GM21423 (cell line): ENCODE data around the gene PIP5K1B.
"Not testable (repeated sequence)": the region's sequence is repeated elsewhere in the genome, so short reads cannot be mapped to it uniquely, and the experiment has no call there.

Source experiments
- ATAC-seq: cut with Tn5 transposase; IDR thresholded peaks from one replicate; pipeline ENCODE4 v1.9.1; 2021; ENCODE audit warnings: mild to moderate bottlenecking, moderate library complexity; ENCODE audit not compliant: unreplicated experiment

Gene PIP5K1B

DNA sequence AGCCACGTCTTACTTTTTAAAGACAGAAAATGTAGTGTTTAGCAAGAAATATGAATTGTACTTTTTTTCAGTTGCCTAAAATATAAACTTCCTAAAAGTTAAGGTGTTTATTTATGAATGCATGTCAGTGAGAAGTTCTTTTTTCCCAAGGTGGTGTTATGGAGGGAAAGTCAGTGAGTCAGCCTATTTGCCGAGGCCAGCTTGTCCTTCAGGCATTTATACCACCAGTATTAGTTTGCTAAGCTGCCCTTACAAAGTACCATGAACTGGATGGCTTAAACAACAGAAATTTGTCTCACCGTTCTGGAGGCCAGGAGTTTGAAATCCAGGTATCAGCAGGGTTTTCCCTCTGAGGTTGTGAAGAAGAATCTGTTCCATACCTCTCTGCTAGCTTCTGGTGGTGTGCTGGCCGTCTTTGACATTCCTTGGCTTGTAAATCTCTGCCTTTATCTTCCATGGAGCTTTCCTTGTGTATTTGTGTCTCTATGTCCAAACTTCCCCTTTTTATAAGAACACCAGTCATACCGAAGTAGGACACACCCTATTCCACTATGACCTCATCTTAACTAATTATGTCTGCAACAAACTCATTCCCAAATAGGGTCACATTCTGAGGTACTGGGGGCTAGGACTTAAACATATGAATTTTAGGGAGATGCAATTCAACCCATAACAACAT is 270.5 kb downstream of the PIP5K1B start:
- ATAC-seq, result no peak

DNA sequence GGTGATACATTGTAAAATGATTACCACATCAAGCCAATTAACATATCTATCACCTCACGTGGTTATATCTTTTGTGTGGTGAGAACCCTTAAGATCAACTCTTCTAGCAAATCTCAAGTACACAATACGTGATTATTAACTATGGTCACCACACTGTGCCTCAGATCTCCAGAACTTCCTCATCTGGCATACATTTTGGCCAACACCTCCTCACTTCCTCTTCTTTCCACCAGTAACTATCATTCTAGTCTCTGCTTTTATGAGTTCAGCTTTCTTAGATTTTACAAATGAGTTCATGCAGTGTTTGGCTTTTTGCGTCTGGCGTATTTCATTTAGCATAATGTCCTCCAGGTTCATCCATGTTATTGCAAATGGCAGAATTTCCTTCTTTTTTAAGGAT is 273.0 kb downstream of the PIP5K1B start:
- ATAC-seq, result no peak

DNA sequence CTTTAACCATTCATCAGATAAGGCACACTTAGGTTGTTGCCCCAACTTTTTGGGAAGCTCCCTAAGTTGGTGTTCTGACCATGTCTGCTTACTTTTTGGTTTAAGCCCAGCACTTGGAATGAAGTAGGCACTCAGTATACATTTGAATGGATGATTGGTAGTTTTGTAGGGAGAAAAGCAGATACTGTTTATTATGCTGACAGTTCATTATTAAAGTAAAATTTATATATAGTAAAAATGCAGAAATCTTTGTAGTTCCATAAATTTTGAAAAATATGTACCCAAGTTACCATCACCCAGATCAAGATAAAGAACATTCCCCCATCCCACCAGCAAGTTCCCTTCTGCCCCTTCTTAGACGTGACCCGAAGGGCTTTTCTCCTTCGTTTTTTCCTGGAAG is 273.5 kb downstream of the PIP5K1B start:
- no peak for ATAC-seq

DNA sequence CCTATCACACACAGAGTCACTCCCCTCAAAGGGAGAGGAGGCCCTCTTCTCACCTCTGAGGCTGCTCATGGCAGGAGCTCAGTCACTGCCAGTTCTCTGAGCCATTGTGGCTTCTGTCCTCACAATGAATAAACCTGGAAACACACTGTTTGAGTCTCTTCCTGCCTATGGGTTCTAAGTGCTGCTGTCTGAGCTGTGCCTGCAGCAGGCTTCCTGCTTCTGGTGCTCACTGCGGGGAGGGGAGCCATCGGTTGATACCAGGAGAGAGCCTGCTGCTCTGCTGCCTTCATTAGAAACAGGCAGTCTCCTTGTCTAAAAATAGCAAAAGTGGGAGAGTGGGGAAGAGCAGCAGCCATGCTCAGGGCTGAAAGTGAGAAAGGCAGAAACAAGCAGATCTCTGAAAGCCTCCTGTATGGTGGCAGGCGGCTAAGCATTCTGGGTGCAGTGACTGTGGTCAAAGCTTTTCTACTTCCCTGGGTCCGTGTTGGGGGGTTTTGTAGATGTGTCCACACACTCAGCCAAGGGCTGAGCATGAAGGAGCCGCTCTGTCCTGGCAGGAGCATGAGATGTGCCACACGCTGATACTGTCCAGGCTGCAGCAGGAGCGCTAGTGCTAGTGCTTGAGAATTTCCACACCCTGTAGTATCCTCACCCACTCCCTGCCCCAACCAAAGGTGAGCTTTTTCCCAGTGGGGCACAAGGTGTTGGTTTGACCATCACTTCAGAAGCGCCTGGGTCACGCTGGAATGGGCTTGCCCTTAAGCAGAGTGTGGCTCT is 274.7 kb downstream of the PIP5K1B start:
- peak; percentile 20 for ATAC-seq

DNA sequence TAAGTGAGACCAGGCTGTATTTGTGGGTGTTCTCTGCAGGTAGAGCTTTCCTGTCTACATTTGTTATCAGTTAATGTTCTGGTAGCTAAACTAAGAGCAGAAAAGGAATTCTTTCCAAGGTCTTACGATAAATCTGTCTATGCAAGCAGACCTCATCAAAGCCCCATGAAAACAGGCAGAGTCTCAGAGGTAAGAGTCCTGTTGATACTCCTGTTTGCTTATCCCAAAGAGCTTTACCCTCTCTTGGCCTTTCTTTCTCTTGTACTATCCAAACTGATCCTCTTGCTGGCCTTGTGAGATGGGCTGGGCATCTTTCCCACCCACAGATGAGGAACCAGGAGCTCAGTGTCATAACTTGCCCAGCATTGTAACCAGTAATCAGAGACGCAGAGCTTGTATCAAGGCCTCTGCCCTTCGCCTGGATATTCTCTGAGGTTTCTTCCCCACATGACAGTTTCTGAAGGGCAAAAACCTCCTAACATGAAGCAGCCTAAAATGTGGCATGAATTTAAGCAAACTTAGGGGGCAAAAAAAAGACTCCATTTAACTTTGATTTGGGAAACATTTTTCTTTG is 275.4 kb downstream of the PIP5K1B start:
- ATAC-seq, result no peak

DNA sequence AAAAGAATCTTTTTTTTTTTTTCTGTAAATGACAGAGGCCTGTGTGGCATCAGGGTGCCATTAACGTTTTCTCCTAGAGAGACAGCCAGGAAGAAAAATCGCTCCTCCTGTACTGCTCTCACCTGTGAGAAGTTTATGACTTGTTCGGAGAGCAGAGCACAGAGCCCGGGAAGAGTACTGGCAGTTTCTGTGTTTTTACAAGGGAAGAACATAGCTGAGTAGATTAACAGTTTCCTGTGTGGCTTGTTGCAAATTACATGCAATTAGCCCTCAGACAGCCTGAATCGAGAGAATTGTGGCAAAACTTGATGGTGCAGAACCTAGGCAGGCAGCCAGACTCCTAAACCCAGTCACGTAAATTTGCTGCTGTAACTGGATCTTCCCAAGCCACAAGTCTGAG is 276.7 kb downstream of the PIP5K1B start:
- ATAC-seq, result peak; percentile 59

DNA sequence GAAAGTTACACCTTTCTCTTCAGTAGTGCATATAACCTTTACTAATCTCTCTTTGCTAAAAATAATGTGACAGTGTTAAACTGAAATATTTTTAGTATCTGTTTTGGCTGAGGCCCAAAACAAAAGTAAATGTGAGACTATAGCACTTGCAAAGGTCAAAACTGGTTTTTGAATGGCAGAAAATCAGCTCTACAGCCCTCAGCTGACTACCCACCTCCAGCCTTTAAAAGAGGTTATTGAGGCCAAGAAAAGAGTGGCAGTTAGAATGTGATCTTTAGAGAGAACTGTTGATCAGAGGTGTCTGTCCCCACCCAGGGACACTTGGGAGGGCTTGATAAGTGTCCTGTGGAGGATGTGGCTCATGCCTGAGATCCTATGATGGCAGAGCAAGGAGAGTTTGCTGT is 278.0 kb downstream of the PIP5K1B start:
- no peak for ATAC-seq

DNA sequence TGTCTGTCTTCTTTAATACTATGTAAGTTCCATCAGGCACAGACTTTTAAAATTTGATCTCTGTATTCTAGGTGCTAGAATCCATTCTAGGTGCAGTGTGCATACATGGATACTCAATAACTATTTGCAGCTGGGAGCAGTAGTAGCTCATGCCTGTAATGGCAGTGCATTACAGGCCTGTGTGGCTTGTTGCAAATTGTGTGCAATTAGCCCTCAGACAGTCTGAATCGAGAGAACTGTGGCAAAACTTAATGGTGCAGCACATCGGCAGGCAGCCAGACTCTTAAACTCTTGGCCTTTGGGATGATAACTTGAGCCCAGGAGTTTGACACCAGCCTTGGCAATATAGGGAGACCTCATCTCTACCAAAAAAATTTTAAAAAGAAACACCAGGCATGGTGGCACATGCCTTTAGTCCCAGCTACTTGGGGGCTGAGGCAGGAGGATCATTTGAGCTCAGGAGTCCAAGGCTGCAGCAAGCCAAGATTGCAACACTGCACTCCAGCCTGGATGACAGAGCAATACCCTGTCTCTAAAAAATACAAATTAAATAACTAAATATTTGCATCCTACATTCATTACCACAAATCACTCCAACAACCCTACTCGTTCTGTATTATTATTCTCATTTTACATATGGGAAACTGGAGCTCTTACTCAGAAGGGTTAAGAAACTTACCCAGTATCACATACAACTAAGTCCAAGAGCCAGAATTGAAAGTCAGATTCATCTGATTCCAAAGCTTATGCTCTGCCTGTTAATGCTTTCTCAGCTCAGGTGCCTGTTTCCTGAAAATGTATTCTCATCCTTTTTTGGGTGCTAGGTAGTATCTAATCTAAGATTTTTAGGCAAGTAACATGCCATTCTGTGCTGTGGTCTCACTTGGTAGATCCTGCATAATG is 278.7 kb downstream of the PIP5K1B start:
- ATAC-seq, result no peak

DNA sequence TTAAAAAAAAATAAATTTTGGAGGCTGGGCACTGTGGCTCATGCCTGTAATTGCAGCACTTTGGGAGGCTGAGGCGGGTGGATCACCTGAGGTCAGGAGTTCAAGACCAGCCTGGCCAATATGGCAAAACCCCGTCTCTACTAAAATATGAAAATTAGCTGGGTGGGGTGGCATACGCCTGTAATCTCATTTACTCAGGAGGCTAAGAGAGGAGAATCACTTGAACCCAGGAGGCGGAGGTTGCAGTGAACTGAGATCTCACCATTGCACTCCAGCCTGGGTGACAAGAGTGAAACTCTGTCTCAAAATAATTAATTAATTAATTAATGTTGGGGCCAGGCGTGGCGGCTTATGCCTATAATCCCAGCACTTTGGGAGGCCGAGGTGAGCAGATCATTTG is 281.9 kb downstream of the PIP5K1B start:
- ATAC-seq, result not testable (repeated sequence)

DNA sequence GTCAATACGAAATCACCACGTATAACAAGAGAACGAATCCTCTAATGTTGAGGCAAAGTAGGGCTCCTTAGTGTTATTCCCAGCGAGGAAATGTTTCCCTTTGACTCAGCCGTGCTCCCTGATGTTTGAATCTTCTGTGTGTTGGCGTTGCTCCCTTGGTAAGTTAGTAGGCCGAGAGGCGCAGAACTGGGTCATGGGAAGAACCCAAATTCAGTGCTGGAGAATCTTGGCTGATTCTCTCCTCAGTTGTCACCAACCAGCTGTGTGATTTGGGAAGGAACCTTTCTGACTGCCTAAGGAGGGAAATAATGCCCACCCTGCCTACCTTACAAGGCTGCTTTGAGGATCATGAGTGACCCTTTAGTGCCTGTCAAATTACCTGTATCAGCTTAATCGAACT is 286.4 kb downstream of the PIP5K1B start:
- no peak for ATAC-seq

DNA sequence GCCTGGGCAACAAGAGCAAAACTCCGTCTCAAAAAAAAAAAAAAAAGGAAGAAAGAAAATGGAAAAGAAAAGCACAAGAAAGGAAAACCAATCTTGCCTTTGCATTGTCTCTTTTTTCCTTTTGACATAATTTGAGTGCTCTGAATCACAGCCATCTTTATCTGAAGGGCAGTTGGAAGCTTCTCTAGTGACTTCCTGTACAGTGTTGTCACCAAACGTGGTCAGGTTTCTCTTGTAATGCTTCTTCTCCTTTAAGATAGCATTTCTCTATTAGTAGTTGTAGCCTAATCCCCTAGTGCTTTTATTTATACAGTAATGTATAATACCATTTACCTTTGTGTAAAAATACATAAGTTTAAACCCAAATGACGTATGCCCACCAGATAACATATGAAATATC is 290.7 kb downstream of the PIP5K1B start:
- no peak for ATAC-seq

DNA sequence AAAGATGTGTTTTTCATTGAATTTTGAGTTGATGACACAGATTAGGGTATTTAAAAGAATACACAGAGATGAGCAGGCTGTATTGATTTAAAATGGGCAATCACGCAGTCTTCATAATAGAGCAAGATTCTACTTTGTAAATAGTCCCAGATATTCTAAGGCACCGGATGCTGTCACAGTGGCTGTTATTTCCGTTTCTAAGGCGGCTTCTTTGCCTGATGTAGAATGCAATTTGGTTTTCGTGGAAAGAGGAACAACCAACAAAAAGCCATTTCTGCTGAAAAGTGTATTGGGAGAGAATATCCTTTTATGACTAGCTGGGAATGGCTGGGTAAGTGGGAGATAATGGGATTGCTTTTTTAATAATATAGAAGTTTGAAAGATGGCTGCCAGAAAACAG is 291.4 kb downstream of the PIP5K1B start:
- no peak for ATAC-seq

DNA sequence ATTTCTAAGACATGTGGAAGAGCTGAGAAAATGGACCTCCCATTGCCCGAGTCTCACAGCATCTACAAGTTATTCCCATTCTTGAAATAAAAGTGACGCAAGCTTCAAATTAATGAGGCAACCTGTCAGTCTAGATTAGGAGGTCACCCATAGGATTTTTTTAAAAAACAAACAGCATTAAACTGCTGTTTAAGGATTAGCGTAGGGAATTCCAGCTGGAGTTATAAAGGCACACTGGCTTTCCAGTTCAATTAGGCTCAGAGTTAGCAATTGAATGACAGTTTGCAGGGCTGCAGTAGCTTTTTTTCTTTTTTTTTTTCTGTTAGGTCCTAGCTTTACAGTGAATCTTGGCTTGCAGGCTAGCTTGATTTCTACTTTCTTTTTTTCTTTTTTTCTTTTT is 292.6 kb downstream of the PIP5K1B start:
- ATAC-seq, result no peak

DNA sequence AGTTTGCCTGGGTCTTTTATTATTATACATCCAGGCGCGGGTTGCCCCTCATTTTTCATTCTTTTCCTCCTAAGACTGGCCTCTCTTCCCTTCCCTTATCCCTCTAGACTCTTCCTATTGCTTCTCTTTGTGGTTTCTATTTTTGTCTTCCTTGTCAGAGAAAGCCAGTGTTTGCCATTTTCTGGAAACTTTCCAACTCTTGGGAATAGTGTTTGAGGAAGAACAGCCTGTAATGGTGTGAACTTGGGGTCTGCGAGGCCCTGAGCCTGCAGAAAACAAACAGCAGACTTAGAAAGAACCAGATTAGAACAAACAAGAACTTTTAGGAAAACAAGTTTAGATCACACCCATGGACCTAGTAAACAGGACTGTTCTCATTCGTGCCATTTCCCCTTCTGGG is 293.3 kb downstream of the PIP5K1B start:
- ATAC-seq, result no peak

DNA sequence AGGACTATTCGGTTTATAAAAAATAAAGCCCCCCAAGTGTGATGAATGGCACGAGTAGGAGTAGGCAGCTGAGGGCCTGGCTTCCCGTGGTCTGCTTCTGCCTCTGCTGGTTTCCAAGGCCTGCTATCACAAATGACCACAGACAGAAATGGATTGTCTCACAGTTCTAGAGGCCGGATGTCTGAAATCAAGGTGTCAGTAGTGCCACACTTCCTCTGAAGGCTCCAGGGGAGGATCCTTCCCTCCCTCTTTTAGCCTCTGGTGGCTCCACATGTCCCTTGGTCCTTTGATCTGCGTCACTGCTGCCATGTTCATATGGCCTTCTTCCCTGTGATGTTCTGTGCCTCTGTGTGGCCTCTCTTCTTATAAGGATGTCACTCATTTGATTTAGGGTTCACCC is 293.8 kb downstream of the PIP5K1B start:
- ATAC-seq, result peak; percentile 49

DNA sequence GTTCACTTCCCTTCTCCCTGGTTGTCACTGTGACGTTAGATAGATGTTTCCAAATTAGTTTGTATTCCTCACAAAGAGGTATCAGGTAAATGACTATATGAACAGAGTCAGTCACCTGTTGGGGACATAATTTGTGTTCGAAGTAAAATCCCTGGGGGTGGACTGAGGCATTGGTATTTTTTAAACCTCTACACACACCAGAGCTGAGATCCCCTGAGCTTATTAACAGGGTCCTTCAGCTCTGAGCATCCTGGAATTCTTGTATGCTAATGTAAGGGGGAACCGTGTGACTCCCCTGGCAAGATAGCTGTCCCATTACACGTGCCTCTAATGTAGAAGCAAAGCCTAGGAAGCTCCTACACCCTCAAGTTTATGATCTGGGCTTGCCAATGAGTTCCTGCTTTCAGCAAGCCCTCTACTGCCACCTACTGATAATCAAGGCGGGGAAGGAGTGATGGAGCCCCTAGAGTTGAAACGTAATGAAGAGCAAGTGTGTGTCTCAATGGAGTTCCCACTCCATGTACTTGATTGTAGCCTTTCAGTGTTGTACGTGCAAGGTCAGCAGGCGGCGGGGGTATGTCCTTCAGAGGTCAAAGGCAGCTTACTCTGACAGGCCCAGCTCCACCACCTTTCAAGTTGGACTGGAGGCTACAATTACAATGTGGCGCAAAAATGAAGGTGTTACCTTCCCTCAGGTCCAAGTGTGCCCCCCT is 294.5 kb downstream of the PIP5K1B start:
- peak; percentile 78 for ATAC-seq

DNA sequence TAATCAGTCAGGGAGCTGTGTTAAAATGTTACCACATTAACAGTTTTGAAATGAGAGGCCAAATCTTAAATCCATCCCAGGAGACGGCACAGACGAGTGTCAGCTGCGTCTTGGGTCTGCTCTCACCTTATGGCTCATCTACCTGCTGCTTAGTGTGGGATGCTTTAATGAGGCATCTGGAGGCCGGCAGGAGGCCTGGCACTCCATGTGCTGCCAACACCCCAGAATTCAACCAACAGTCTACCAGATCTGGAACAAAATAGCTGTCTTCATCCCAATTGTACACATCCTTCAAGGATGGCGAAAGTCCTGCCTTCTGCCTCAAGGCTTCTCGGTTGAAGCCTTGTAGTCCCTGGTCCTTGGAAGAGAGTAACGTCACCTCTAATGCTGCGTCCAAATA is 296.9 kb downstream of the PIP5K1B start:
- no peak for ATAC-seq

DNA sequence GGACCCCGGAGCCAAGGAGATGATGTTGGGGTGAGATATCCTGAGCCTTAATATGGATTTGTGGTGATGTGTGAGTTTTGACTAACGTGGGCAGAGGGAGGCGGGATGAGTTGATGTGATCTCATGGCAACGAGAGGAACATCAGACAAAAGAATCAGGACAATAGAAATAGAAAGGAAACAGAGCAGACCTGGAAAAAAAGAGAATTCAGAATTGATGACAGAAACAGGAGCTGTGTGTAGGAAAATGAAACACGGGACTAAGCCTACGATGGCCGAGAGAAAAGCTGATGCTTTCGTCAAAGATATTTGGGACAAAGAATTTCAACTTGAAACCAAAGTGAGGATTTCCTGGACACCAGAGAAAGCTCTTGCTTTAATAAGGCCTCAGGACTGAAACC is 298.0 kb downstream of the PIP5K1B start:
- ATAC-seq, result no peak

DNA sequence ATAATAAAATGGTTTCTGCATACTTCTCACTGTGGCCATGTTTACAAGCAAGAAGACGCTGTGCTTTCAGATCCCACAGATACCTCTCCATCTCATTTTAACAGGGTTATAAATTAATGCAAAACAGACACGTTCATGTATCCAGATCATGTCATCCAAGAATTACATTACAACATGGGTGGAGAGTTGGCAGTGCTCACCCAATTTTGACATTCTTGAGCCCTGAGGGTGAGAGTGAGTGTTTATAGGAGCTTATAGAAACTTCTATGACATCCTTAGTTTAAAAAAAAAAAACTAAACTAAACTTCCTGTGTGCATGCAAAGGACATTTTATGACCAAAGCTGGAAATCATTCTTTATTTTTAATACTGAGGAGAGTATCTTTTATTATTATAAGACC is 299.8 kb downstream of the PIP5K1B start:
- no peak for ATAC-seq

DNA sequence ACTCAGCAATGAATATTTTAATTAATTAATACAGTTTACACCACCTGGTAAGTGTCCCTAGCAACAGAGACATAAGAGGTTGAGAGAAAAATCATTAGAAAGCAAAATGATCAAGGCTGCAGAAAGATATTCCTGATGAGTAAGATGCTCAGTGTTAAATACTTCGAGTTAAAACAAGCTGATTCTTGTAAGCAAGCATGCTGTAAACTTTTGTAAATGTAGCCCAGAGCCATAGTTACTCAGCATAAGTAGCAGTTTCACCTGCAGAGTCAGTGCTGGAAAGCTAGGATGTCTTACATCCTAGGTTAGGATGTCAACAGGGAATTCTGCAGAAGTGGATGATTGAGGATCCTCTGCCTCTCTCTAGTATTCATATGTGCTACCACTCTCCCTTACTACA is 304.7 kb downstream of the PIP5K1B start:
- ATAC-seq, result no peak
